HG03565 (cell line): ENCODE measurements around the gene OGFOD2.

ENCODE experiments used
- ATAC-seq: cut with Tn5 transposase; IDR thresholded peaks from one replicate; pipeline ENCODE4 v1.9.1; 2021; ENCODE audit warnings: mild to moderate bottlenecking, moderate library complexity; ENCODE audit not compliant: unreplicated experiment

Gene OGFOD2

GRCh38 chr12:122976648-122976975 is 1.6 kb downstream of the OGFOD2 start:
- no peak for ATAC-seq

GRCh38 chr12:122977153-122977552 is 2.1 kb downstream of the OGFOD2 start:
- no peak for ATAC-seq

GRCh38 chr12:122977655-122978392 is 2.8 kb downstream of the OGFOD2 start:
- ATAC-seq = no peak

GRCh38 chr12:122978507-122978955 is 3.5 kb downstream of the OGFOD2 start:
- ATAC-seq = no peak

GRCh38 chr12:122979001-122979907 is 4.2 kb downstream of the OGFOD2 start:
- ATAC-seq = no peak

GRCh38 chr12:122979908-122980182 is 4.8 kb downstream of the OGFOD2 start:
- no peak for ATAC-seq

GRCh38 chr12:122980183-122981035 is 5.4 kb downstream of the OGFOD2 start, which contains the start of gene ARL6IP4:
Gene ARL6IP4 (plus strand): TSS chr12:122980681. CDS start chr12:122981140, 459 bp downstream.
- peak; percentile 51 for ATAC-seq

- peak; percentile 4 for ATAC-seq
Observed at GRCh38 chr12:122981036-122981471, 6.0 kb downstream of the OGFOD2 start.

- ATAC-seq = no peak
Observed at GRCh38 chr12:122981587-122982476, 6.8 kb downstream of the OGFOD2 start.

GRCh38 chr12:122982477-122982815 is 7.4 kb downstream of the OGFOD2 start:
- ATAC-seq = no peak

GRCh38 chr12:122982963-122983788 is 8.1 kb downstream of the OGFOD2 start:
- ATAC-seq = no peak

GRCh38 chr12:122983789-122984515 is 8.9 kb downstream of the OGFOD2 start:
- ATAC-seq = no peak

GRCh38 chr12:122984612-122985337 is 9.7 kb downstream of the OGFOD2 start:
- ATAC-seq = no peak

- no peak for ATAC-seq
Observed at GRCh38 chr12:122985338-122986257, 10.6 kb downstream of the OGFOD2 start.

GRCh38 chr12:122986258-122986871 is 11.3 kb downstream of the OGFOD2 start:
- ATAC-seq = no peak

- no peak for ATAC-seq
Observed at GRCh38 chr12:122987086-122987951, 12.3 kb downstream of the OGFOD2 start.
